Muscle of arm (tissue), 14 donors: Measurements from ENCODE around the gene AFMID. TPM values are rescaled to one million over a fixed set of nuclear protein-coding genes. Genes with fewer than 3 reads are reported as not detected.
"Not testable (repeated sequence)": the region's sequence is repeated elsewhere in the genome, so short reads cannot be mapped to it uniquely, and the experiment has no call there.

Experiments used
- DNase-seq: peaks from one replicate; pipeline ENCODE4 v3.0.0-alpha.2; 2013
- long read RNA-seq, 11 donors: transcript quantifications; one replicate each; lab custom pipeline, GENCODE V29; 2026
- polyA plus RNA-seq, 12 donors: library from polyadenylated mRNA; unstranded; fragments of 120-200 nt; gene quantifications; one replicate each; pipeline ENCODE4 v1.2.1, GENCODE V29; 2013; ENCODE audit not compliant: insufficient read length in 12 of 12

AFMID gene
- polyA plus RNA-seq = 10 to 100 TPM in 11 of 12 donors, not detected in 1; 26.1 to 49.6 (median 32.4) TPM
- long read RNA-seq, donor 1, partial matches to known transcripts = 8 of 13 reads
- long read RNA-seq, donor 1, other reads (novel, unspliced or antisense) = 0 of 13 reads
- long read RNA-seq, donor 2, partial matches to known transcripts = 0 of 7 reads
- long read RNA-seq, donor 2, other reads (novel, unspliced or antisense) = 5 of 7 reads
- long read RNA-seq, donor 3 = 0 reads
- long read RNA-seq, donor 4, partial matches to known transcripts = 0 of 1 reads
- long read RNA-seq, donor 4, other reads (novel, unspliced or antisense) = 0 of 1 reads
- long read RNA-seq, donor 5, transcript AFMID-214 (3 exons, 582 nt) = major isoform, 5 of 83 reads
- long read RNA-seq, donor 5, partial matches to known transcripts = 66 of 83 reads
- long read RNA-seq, donor 5, other reads (novel, unspliced or antisense) = 12 of 83 reads
- long read RNA-seq, donor 6 = 0 reads
- long read RNA-seq, donor 7, partial matches to known transcripts = 0 of 1 reads
- long read RNA-seq, donor 7, other reads (novel, unspliced or antisense) = 0 of 1 reads
- long read RNA-seq, donor 8, partial matches to known transcripts = 0 of 8 reads
- long read RNA-seq, donor 8, other reads (novel, unspliced or antisense) = 6 of 8 reads
- long read RNA-seq, donor 9, partial matches to known transcripts = 0 of 6 reads
- long read RNA-seq, donor 9, other reads (novel, unspliced or antisense) = 5 of 6 reads
- long read RNA-seq, donor 10, partial matches to known transcripts = 0 of 1 reads
- long read RNA-seq, donor 10, other reads (novel, unspliced or antisense) = 0 of 1 reads
- long read RNA-seq, donor 11, partial matches to known transcripts = 0 of 12 reads
- long read RNA-seq, donor 11, other reads (novel, unspliced or antisense) = 5 of 12 reads

DNA sequence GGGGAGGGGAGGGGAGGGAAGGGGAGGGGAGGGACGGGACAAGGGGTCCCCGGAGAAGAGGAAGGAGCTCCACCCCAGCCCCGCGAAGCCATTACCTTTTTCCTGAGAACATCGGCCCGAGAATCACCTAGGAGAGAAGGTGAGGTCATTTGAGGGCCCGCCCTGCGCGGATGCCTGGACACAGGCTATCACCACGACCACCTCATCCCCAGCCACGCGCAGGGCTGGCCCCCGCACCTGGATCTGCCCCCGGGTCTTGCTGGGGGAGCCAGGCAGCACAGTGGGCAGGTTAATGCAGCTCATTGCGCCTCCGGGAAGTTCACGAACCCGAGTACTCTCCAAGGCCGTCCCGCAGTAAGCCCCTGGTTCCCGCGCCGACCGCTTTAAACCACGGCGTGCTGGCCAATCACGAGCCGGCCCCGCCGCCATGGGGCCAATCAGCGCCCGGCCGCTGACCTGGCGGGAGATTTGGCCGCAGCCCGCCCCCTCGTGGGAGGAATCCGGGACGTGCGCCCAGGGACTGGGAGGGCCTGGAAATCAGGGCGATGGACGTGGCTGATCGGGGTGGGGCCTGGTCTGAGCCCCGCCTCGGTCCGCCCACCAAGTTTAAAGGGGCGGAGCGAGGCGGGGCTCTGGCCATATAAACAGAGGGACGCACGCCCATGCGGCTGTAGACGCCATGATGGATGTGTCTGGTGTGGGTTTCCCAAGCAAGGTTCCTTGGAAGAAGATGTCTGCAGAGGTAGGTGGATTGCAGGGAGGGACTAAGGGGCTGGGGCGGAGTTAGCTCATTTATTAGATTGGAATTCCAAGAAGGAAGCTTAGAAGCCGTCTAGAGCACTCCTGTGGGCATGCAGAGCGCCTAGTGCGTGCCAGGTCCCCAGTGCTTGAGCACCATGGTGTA is at the start of gene AFMID, which contains the start of gene TK1:
Gene AFMID, plus strand, starts transcription at position 671 of the 904 bp plus-strand sequence. Its CDS starts 9 bp downstream, at position 680.
Gene TK1, minus strand, starts transcription at position 361 of the 904 bp plus-strand sequence. Its CDS starts 58 bp downstream, at position 303.
- DNase-seq = peak; percentile 97

DNA sequence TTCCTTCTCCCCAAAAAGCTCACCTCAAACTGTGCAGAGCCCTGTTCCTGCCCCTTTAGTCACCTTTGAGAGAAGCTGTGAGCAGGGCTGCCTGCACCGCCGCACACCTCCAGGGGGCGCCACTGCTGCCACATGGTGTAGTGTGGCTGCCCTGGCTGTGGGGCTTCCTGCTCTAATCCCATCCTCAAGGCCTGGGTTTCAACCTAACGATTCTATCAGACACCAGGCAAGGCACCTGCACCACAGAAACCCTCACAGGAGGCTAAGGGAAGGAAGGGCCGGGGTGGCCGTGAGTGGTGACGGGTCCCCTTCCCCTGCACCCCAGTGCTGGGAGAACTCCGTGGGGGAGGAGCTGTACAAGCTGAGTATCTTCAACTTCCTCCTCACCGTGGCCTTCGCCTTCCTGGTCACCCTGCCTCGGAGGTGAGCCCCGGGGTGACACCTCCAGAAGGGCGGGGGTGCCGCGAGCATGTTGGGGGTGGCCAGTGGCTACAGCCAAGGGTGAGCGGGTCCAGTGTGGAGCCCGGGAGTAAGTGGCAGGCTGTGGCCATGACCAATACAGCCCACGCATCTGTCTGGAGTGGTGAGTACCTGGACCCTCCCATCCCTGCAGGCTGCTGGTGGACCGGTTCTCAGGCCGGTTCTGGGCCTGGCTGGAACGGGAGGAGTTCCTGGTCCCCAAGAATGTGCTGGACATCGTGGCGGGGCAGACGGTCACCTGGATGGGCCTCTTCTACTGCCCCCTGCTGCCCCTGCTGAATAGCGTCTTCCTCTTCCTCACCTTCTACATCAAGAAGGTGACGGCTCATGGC is 49.6 kb upstream of the AFMID start:
- no peak for DNase-seq

DNA sequence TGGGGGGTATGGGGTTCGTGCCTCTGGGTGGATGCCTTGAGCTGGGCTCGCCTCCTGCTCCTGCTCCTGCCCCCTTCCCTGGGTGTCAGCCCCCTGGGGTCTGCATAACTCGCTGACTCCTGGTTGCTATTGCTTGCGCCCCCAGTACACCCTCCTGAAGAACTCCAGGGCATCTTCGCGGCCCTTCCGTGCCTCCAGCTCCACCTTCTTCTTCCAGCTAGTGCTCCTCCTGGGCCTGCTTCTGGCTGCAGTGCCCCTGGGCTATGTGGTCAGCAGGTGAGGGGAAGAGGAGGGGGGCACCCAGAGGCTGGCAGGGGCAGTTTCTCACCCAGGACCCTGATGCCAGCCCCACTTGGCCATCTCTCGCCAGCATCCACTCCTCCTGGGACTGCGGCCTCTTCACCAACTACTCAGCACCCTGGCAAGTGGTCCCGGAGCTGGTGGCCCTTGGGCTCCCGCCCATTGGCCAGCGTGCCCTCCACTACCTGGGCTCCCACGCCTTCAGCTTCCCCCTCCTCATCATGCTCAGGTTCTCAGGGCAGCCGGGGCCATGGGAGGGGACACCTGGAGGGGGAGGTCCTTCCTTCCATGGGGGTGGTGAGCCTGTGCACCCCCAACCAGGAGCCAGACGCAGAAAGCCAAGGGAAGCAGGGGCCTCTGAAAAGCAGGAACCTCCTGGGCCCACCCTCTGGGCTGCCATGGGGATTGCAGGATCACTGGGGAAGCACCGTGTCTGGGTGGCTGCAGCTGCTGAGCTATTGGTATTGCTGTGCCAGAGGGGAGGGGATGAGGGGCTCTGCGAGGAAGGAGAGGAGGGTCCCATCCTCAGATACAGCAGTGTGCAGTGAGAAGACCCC is 48.7 kb upstream of the AFMID start:
- no peak for DNase-seq

GRCh38 chr17:78139861-78140168 is 47.3 kb upstream of the AFMID start:
- DNase-seq = not testable (repeated sequence)

GRCh38 chr17:78140169-78141051 is 46.8 kb upstream of the AFMID start:
- no peak for DNase-seq

DNA sequence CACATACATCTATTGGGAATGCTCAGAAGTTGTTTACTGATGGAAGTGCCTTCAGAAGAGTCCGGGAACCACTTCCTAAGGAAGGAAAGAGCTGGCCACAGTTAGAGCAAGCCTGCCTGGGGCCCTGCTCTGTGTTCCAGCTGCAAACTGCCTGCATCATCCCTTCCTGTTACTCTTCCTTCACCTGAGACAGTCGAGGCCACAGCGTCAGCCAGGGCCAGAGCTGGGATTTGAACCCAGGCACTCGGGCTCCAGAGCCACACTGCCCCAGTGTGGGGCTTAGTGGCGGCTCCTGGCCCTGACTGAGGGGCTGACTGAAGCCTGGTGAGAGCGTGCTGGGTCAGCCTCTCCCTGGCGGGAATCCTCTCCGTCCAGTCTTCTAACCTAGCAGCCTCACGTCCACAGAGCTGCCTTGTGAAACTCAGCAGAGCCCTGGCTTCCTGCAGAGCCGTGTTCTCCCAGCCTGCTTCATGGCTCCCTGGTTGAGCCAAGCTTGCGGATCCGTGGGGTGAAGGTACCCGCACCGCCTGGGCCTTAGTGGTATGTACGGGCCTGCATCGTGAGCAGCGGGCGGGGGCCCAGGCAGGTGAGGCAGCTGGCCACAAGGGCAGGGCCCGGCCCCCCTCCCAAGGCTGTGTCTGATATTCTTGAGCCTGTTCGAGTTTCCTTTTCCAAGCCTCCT is 45.6 kb upstream of the AFMID start:
- DNase-seq = no peak

DNA sequence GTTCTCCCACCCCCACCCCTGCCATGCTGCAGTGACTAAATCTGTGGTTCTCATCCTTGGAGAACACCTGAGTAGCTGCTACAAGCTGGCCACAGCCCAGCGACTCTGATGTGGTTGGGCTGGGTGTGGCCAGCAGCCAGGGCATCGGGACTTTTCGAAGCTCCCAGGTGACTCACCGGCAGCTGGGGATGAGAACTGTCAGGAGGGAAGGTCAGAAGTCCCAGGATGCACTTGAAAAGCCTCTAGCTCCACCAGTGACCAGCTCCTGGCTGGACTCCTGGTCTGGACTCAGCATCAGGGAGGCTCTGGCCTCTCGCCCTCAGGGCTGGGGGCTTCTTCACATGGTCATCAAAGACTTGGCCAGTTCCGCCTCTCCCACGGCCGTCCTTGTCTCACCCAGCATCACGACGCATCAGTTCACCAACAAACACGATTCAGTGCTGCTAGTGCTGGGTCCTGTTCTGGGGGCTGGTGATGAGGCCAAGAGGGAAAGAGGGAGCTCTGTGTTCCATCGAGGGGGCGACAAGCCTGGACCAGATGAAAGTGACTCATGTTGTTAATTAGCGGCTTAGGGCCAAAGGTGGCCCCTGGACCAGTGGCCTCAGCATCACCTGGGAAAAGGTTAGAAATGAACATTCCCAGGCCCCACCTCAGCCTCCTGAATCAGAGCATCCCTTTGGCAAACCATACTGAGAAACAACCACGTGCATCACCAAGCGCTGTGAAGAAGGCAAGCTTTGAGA is 44.9 kb upstream of the AFMID start:
- no peak for DNase-seq

GRCh38 chr17:78143214-78144146 is 43.7 kb upstream of the AFMID start:
- DNase-seq = no peak

- DNase-seq = peak; percentile 85
Measured at GRCh38 chr17:78144147-78144719, 42.9 kb upstream of the AFMID start.

DNA sequence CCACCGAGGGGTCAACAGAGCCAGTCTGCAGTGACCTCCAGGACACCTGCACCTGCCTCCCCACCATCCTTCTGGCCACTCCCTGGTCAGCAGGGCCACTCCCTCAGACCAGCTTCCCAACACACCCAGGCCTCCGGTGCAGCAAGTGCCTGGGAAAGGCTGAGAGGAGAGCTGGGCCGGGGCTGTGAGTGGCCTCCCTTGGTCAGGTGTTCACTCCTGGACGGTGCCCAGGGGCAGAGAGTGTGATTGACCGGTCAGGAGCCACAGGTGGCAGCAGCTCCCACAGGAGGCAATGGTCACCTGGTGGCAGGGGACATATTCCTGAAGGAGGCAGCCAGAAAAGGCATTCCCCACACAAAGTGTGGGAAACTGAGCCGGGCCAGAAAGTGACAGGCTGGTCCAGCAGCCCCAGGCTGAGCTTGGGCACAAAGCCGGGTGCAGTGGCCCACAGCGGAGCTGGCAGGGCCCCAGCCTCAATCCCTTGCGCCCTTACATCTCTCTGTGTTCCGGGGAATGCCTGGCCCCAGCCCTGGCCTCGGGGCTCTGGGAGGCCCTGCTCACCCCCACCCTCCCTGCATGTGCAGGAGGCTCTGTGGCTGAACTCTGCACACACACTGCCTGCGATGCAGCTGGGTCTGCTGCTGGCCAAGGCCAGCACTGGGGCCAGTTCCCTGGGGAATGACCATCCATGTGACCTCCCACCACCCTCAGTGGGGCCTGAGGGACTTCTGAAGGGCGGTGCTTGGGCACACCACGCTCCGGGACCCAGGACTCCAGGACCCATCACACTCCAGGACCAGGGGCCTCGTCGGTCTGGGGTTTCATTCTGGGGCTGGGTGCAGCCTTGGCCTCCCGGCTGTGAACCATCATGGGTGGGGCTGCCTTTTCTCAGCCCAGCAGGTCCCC is 42.2 kb upstream of the AFMID start:
- DNase-seq = no peak

GRCh38 chr17:78146471-78146869 is 40.7 kb upstream of the AFMID start:
- DNase-seq = no peak

DNA sequence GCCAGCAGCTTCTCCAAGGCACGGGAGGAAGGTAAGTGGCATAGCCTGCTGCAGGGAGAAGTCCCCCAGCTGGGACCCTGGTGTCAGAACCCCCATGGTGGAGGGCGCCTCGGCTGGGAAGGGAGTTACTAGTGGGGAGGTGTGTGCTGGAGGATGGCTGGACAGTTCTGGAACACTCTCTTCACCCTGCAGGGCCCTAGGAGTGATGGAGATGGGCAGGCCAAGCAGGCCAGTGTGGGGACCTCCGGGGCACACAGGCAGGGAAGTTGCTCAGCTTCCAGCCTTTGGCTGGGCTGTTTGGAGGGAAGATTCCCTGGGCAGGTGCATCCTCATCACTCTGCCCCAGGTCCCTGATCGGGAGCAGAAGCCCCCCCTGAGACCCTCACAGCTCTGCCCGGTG is 40.3 kb upstream of the AFMID start:
- DNase-seq = no peak

GRCh38 chr17:78147315-78147998 is 39.7 kb upstream of the AFMID start:
- no peak for DNase-seq
